HG02763 (cell line): ENCODE results near the gene CRTC3.
"Not testable (repeated sequence)": the region's sequence is repeated elsewhere in the genome, so short reads cannot be mapped to it uniquely, and the experiment has no call there.

Experiments
- ATAC-seq: cut with Tn5 transposase; IDR thresholded peaks from one replicate; pipeline ENCODE4 v1.9.1; 2021; ENCODE audit warnings: mild to moderate bottlenecking, moderate library complexity; ENCODE audit not compliant: unreplicated experiment

Gene CRTC3

GRCh38 chr15:90529371-90530249 lies at the start of gene CRTC3:
TSS of gene CRTC3 (plus strand) at chr15:90529923. CDS start at chr15:90530072, 149 bp downstream.
- peak; percentile 63 for ATAC-seq

- ATAC-seq = no peak
Observed at GRCh38 chr15:90481023-90481422, 48.7 kb upstream of the CRTC3 start.

GRCh38 chr15:90482124-90483011 lies 47.4 kb upstream of the CRTC3 start:
- ATAC-seq = no peak

- ATAC-seq = no peak
Observed at GRCh38 chr15:90483012-90483307, 46.8 kb upstream of the CRTC3 start.

GRCh38 chr15:90483637-90484036 lies 46.1 kb upstream of the CRTC3 start:
- ATAC-seq = no peak

- ATAC-seq = no peak
Observed at GRCh38 chr15:90487186-90487585, 42.5 kb upstream of the CRTC3 start.

- no peak for ATAC-seq
Observed at GRCh38 chr15:90489514-90489913, 40.2 kb upstream of the CRTC3 start.

- ATAC-seq = no peak
Observed at GRCh38 chr15:90489944-90490343, 39.8 kb upstream of the CRTC3 start.

GRCh38 chr15:90493647-90494046 lies 36.1 kb upstream of the CRTC3 start:
- no peak for ATAC-seq

- no peak for ATAC-seq
Observed at GRCh38 chr15:90495067-90495466, 34.7 kb upstream of the CRTC3 start.

GRCh38 chr15:90496791-90497190 lies 32.9 kb upstream of the CRTC3 start:
- no peak for ATAC-seq

- no peak for ATAC-seq
Observed at GRCh38 chr15:90497376-90497775, 32.3 kb upstream of the CRTC3 start.

GRCh38 chr15:90497912-90498311 lies 31.8 kb upstream of the CRTC3 start:
- no peak for ATAC-seq

GRCh38 chr15:90500171-90500570 lies 29.6 kb upstream of the CRTC3 start:
- no peak for ATAC-seq

- no peak for ATAC-seq
Observed at GRCh38 chr15:90501898-90502297, 27.8 kb upstream of the CRTC3 start.

GRCh38 chr15:90510781-90511180 lies 18.9 kb upstream of the CRTC3 start:
- not testable (repeated sequence) for ATAC-seq

- ATAC-seq = not testable (repeated sequence)
Observed at GRCh38 chr15:90511211-90511618, 18.5 kb upstream of the CRTC3 start.

- no peak for ATAC-seq
Observed at GRCh38 chr15:90512276-90512675, 17.4 kb upstream of the CRTC3 start.

GRCh38 chr15:90512981-90513380 lies 16.7 kb upstream of the CRTC3 start:
- no peak for ATAC-seq

GRCh38 chr15:90513448-90513847 lies 16.3 kb upstream of the CRTC3 start:
- ATAC-seq = no peak

GRCh38 chr15:90513893-90514292 lies 15.8 kb upstream of the CRTC3 start:
- ATAC-seq = not testable (repeated sequence)

- ATAC-seq = no peak
Observed at GRCh38 chr15:90519688-90520087, 10.0 kb upstream of the CRTC3 start.
